Embryonic facial prominence (tissue), 1 donor: ENCODE measurements around the gene PSD4.
A peak's percentile ranks its signal among the peaks of the same experiment; 100 is the strongest.
"Not testable (repeated sequence)": the region's sequence is repeated elsewhere in the genome, so short reads cannot be mapped to it uniquely, and the experiment has no call there.

Experiments used
- DNase-seq: peaks from one replicate; pipeline ENCODE4 v3.0.0-alpha.2; 2016; ENCODE audit errors: extremely low spot score

The PSD4 gene

GRCh38 chr2:113221846-113222245 is 48.1 kb downstream of the PSD4 start:
- no peak for DNase-seq

- no peak for DNase-seq
Observed at GRCh38 chr2:113223813-113224212, 50.0 kb downstream of the PSD4 start.

DNA sequence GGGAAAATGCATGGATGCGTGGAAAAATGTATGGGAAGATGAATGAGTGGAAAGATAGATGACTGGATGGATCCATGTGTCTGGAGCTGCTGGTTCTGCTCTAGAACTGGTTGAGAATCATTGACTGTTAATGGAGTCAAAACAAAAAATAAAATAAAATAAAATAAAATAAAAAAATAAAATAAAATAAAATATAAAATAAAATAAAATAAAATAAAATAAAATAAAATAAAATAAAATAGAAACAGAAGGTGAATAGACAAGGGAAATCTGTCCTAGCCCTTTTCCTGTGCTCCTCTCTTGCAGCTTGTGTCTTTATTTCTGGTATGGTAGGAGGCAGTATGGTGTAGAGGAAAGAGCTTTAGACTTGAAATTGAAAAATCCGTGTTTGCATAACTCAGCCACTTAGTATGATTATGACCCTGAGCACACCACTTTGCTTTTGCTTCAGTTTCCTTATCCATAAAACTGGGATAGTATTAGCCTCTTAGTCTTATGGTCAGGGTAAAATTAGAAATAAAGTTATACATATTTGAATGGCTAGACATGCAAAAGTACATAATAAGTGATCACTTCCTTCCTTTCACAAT is 51.0 kb downstream of the PSD4 start:
- DNase-seq: no peak

- DNase-seq: peak; percentile 25
Observed at GRCh38 chr2:113225263-113226259, 51.8 kb downstream of the PSD4 start.

DNA sequence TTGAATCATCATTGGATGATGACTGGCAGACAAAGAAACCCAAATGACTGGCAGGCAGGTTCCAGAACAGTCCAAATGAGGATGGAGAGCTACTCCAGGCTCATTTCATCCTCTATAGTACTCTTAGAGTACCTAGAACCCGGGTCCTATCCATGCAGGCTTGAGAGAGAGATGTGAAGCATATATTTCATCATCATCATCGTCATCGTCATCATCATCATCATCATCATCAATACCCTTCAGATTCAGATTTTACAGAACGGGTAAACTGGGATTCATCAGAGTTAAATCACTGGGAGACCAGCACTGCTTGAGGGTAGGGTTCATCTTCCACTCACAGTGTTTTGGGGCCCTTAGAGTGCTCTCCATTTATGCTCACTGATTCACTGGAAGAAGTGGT is 52.7 kb downstream of the PSD4 start:
- no peak for DNase-seq

- no peak for DNase-seq
Observed at GRCh38 chr2:113227290-113227689, 53.5 kb downstream of the PSD4 start.

DNA sequence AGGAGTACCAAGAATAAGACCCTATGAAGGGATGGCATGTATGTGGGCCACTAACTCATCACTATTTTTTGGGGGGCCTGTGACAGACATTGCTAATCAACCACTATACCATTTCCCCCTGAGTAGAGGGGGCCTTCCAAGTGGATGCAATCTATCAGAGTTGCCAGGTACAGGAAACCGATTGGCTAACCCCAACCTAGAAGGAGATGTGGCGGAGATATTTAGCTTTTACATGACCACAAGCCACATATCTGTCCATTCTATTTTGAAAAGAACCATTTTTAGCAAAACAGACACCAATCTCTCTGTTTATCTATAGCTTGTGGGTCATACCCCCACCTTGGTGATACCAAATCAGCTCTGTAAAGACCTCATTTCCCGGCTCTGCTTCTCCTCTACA is 53.9 kb downstream of the PSD4 start:
- DNase-seq: no peak

DNA sequence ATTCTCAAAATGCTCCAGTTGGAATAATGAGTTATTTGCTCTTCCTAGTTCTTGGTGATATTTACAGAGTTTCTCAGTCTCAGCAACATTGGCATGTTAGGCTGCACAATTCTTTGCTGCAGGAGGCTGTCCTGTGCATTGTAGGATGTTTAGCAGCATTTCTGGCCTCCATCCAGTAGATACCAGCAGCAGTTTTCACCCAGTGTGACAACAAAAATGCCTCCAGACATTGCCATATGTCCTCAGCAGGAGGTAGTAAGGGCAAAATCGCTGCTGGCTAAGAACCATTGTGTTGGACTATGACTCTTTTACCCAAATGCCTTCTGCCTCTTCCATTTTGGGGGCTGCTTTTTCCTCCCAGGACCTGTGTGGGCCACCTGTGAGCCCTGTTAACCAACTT is 54.6 kb downstream of the PSD4 start:
- no peak for DNase-seq

DNA sequence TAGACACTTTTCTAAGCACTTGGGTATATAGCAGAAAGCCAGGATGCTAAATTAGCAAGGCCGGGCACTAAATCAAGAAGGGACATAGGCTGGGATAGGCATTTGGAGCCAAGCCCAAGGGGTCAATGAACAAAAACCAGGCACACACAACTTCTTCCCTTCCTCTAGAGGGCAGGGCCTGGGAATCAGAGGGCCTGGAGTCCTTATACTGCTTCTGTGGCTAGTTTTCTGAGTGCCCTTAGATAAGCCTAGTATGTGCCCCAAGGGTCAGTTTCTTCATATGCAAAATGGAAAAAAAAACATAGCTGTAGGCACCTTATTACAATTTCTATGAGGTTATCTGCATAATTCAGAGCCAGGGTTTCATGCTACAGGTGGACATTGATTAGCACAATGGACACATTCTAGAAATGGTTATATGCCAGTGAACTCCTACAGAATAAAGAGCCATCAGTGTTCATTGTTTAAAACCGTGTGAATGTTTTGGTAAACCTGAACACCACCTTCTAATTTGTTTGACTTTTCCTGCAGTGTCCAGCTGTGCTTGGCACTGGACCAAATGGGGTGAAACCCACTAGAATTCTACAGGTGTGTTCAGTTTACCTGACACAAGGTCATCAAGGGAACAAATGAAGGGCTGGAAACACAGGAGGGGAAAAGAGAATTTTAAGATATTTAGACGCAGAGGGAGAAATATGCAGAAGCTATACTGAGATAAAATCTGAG is 55.4 kb downstream of the PSD4 start:
- DNase-seq: no peak

- DNase-seq: no peak
Observed at GRCh38 chr2:113229795-113230194, 56.0 kb downstream of the PSD4 start.

GRCh38 chr2:113230531-113230930 is 56.8 kb downstream of the PSD4 start:
- DNase-seq: no peak

DNA sequence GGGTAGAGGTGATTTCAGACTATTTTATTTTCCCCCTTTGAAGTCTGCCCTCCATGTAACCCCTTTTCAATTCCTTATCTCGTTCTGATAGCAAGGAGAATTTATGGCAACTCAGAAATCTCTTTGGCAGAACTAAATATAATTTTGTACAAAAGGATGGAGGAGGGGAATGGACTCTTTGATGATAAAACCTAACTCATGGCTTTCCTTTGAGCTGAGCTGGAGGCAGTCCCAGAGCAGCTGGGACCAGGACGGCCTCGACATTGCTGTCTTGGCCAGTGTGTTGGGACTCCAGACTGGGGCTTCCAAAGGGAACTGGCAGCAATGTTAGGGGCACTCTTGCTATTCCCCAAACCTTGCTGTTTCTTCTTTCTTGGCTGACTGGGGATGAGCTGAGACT is 57.3 kb downstream of the PSD4 start:
- DNase-seq: no peak

DNA sequence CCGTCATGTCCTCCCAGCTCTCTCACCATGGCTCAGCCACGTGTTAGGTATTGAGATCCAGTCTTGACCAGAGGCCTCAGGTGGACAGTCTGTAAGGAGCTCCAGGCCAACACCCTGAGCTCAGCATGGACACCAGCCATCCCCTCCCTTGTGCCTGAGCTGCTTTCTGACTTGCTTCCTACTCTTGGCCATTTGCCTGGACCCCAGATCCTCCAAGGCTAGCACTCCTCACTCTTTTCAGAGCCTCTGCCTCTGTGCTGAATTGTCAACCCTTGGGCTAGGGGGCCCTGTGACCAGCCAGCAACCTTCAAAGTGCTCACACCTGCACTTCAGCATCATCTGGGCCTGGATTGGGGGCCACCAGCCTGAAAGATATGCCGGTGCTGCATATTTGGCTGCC is 58.4 kb downstream of the PSD4 start:
- no peak for DNase-seq

DNA sequence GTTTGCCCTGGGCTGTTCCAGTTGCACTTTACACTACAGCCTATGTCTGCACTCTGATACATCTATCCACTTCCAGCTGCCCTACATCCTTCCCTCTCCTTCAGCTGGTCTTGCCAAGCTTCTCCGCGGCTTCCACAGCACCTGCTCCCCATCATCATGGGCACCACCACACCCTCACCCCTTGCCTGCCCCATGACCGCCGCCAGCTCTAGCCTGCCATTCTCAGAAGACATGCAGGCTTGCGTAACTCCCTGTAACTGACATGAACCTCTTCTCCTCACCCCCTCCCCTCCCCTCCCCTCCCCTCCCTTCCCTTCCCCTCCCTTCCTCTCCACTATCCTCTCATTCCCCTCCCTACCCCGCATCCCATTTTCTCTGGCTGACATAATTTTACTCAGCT is 59.0 kb downstream of the PSD4 start:
- no peak for DNase-seq

DNA sequence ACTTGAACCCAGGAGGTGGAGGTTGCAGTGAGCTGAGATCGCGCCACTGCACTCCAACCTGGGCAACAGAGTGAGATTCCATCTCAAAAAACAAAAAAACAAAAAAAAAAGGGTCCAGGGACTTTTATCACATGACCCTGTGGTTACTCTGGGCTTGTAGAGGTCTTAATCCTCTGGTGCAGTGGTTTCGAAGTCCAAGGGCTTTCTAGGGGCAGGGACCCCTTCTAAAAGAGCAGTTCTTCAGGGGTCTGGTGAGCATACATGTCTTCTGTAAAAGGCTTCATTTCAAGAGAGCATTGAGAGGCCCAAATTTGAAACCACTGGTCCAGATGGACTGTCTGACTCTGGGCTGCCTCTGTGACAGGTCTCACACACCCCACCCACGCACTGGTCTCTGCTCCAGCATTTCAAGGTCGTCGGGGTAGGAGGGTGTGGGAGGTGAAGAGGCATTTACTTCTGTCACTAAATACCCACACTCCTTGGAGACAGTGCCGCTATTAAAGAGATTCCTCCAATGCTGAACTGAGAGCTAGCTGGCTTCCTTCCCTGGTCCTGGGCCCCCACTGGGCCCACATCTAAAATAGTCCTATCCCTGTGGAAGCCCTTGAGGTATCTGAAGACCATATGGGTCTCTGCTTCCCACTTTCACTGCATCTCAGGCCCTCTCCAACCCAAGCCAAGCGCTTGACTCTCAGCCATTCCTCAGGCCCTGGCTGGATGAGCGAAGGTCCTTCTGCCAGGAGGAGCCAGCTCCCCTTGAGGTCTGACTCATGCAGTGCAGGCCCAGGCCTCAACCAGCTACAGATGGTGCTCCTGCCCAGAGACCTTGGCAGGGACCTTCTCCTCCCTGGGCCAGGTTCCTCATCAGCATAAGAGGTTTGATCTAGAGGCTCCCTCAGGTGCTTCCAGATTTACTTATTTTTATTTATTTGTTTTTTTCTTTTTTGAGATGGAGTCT is 60.1 kb downstream of the PSD4 start:
- DNase-seq: no peak

- no peak for DNase-seq
Observed at GRCh38 chr2:113234721-113235346, 61.1 kb downstream of the PSD4 start.

DNA sequence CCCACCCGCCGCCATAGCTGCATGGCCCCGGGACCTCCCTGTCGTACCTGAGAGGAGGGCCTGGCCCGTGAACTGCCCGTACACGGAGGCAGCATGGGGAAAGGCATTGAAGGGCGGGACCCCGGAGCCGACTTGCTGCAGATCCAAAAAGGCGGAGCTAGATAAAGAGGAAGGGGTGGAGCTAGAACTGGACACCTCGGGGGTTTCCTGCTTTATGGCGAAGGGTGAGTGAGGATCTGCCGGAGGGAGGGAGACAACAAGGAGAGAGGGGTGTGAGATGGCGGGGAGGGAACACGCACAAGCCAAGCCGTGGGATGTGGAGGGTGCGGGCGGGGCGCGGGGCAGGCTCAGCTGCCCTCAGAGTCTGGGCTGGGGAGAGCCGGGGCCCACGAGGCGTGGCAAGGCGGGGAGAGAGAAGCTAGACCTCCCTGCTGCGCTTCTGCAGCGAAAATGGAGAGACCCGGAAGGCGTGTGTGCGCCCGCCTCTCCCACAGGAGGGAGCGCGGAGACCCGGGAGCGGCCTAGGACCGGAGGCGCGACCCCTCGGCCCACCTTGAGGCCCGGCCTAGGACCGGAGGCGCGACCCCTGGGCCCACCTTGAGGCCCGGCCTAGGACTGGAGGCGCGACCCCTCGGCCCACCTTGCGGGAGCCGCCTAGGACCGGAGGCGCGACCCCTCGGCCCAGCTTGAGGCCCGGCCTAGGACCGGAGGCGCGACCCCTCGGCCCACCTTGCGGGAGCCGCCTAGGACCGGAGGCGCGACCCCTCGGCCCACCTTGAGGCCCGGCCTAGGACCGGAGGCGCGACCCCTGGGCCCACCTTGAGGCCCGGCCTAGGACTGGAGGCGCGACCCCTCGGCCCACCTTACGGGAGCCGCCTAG is 61.8 kb downstream of the PSD4 start:
- DNase-seq: not testable (repeated sequence)

GRCh38 chr2:113236367-113237159 is 62.8 kb downstream of the PSD4 start:
- no peak for DNase-seq

DNA sequence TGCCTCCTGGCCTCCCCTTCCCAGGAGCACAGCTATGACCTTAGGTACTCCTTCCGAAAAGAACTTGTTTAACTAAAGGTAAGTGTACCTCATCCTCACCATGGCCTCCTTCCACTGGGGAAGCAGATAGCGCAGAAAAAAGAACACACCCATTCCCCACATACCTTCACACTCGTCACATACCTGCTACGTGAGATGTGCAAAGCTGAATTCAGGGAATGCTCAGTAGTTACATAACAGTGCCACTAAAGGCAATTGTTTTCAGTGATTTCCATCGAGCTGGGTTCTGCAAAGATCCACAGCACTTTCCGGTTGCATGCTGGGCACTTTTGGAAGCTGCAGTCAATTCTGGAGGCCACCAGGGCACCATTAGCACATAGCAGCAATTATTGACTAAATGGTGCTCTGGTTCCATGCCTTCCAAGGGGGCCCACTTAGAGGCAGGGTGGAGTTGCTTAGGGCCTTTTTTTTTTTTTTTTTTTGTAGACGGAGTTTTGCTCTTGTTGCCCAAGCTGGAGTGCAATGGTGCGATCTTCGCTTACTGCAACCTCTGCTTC is 63.9 kb downstream of the PSD4 start:
- no peak for DNase-seq
